Trophoblast cell (in vitro differentiated cells and primary cell): ENCODE data around the gene AJM1.

Experiments used
- DNase-seq, 2 donors: peaks; one replicate each; pipeline ENCODE4 v3.0.0-alpha.2; 2016
- H2AFZ ChIP-seq: 2 replicates; pipeline ENCODE4 v1.6.1; 2013; ENCODE audit warnings: low read length, moderate library complexity, mild to moderate bottlenecking; ENCODE audit not compliant: insufficient read depth, poor library complexity
- H2AK5ac ChIP-seq: 2 replicates; pipeline ENCODE4 v1.6.1; 2013; ENCODE audit warnings: mild to moderate bottlenecking, low read length
- H2BK120ac ChIP-seq: 2 replicates; pipeline ENCODE4 v1.6.1; 2013; ENCODE audit warnings: low read length, mild to moderate bottlenecking, moderate library complexity; ENCODE audit not compliant: insufficient read depth, poor library complexity
- H2BK12ac ChIP-seq: 2 replicates; pipeline ENCODE4 v1.6.1; 2013; ENCODE audit warnings: mild to moderate bottlenecking, low read length, moderate library complexity
- H2BK5ac ChIP-seq: 2 replicates; pipeline ENCODE4 v1.6.1; 2013; ENCODE audit warnings: low read length, low read depth, moderate library complexity, mild to moderate bottlenecking; ENCODE audit not compliant: poor library complexity
- H3K14ac ChIP-seq: 2 replicates; pipeline ENCODE4 v1.6.1; 2013; ENCODE audit warnings: mild to moderate bottlenecking, low read length
- H3K18ac ChIP-seq: 2 replicates; pipeline ENCODE4 v1.6.1; 2013; ENCODE audit warnings: mild to moderate bottlenecking, low read length
- H3K23ac ChIP-seq: 2 replicates; pipeline ENCODE4 v1.6.1; 2013; ENCODE audit warnings: low read length
- H3K27ac ChIP-seq: 2 replicates; pipeline ENCODE4 v1.5.1; 2013; ENCODE audit warnings: low read depth, mild to moderate bottlenecking, inconsistent platforms, low read length, moderate library complexity
- H3K27me3 ChIP-seq: 2 replicates; pipeline ENCODE4 v1.6.1; 2013; ENCODE audit warnings: inconsistent platforms, mild to moderate bottlenecking, low read length, moderate library complexity; ENCODE audit not compliant: insufficient read depth
- H3K36me3 ChIP-seq, 2 experiments: 1 replicate in 1 of 2; 2 replicates in 1 of 2; pipeline ENCODE4 v1.6.1; 2013; ENCODE audit warnings: low read length in 2 of 2, mild to moderate bottlenecking in 2 of 2, moderate library complexity in 1 of 2; ENCODE audit not compliant: insufficient read depth in 2 of 2, control insufficient read depth in 1 of 2
- H3K4ac ChIP-seq: 2 replicates; pipeline ENCODE4 v1.6.1; 2013; ENCODE audit warnings: low read depth, mild to moderate bottlenecking, low read length, moderate library complexity
- H3K4me1 ChIP-seq, 2 experiments: 1 replicate in 1 of 2; 2 replicates in 1 of 2; pipeline ENCODE4 v1.6.1; 2013; ENCODE audit warnings: low read length in 2 of 2, mild to moderate bottlenecking in 2 of 2, moderate library complexity in 1 of 2; ENCODE audit not compliant: insufficient read depth in 2 of 2, control insufficient read depth in 1 of 2
- H3K4me2 ChIP-seq: 2 replicates; pipeline ENCODE4 v1.6.1; 2013; ENCODE audit warnings: inconsistent platforms, mild to moderate bottlenecking, low read length, moderate library complexity
- H3K4me3 ChIP-seq: 2 replicates; pipeline ENCODE4 v1.5.1; 2013; ENCODE audit warnings: mild to moderate bottlenecking, low read depth, low read length, inconsistent platforms
- H3K79me1 ChIP-seq: one replicate; pipeline ENCODE4 v1.6.1; 2013; ENCODE audit warnings: low read length
- H3K79me2 ChIP-seq: 2 replicates; pipeline ENCODE4 v1.6.1; 2013; ENCODE audit warnings: low read length, mild to moderate bottlenecking; ENCODE audit not compliant: control insufficient read depth, insufficient read depth, poor library complexity
- H3K9ac ChIP-seq: 2 replicates; pipeline ENCODE4 v1.6.1; 2013; ENCODE audit warnings: mild to moderate bottlenecking, low read length
- H3K9me3 ChIP-seq: 2 replicates; pipeline ENCODE4 v1.6.1; 2013; ENCODE audit warnings: low read depth, mild to moderate bottlenecking, control low read depth, inconsistent platforms, low read length; ENCODE audit not compliant: insufficient read depth
- H4K12ac ChIP-seq: 2 replicates; pipeline ENCODE4 v1.6.1; 2013; ENCODE audit warnings: low read depth, mild to moderate bottlenecking, low read length, moderate library complexity
- H4K8ac ChIP-seq: 2 replicates; pipeline ENCODE4 v1.6.1; 2013; ENCODE audit warnings: low read depth, mild to moderate bottlenecking, low read length, moderate library complexity
- H4K91ac ChIP-seq: one replicate; pipeline ENCODE4 v1.6.1; 2013; ENCODE audit warnings: low read depth, mild to moderate bottlenecking, low read length, moderate library complexity
- WGBS: extraction: QIAGEN DNeasy Blood & Tissue Kit; methylation state at CpG from one replicate; pipeline ENCODE4 v1.1.7; 2013; ENCODE audit warnings: missing lambda C conversion rate; ENCODE audit not compliant: insufficient read length, insufficient coverage; ENCODE audit errors: extremely low coverage; 5-methylcytosine and 5-hydroxymethylcytosine counted together

The AJM1 gene

GRCh38 chr9:136855461-136856078, 13.3 kb downstream of the AJM1 start:
- Histone ChIP-seq H3K79me2 (no peaks in the 10 kb centered on the region), H2BK12ac (no peak overlapping the region), H3K36me3 (peaks cover 32 to 34% of the 10 kb centered on the region in 2 experiments), H4K12ac (no peak overlapping the region), H3K9ac (no peak overlapping the region), H3K27me3 (no peaks in the 10 kb centered on the region), H3K4me3 (no peak overlapping the region), H3K14ac (no peak overlapping the region), H2AK5ac (no peak overlapping the region), H3K18ac (no peak overlapping the region), H2AFZ (no peak overlapping the region), H3K4me2 (no peak overlapping the region), H3K4ac (no peak overlapping the region), H3K23ac (no peak overlapping the region), H3K9me3 (peaks cover 5% of the 10 kb centered on the region), H3K27ac (no peak overlapping the region), H3K79me1 (no peaks in the 10 kb centered on the region), H2BK120ac (no peak overlapping the region), H3K4me1 (peaks cover 5 to 8% of the 10 kb centered on the region in 2 experiments), H4K91ac (no peak overlapping the region), H2BK5ac (no peak overlapping the region), H4K8ac (no peak overlapping the region)
- no CpG with 5 or more reads among the region's 26 CpGs for WGBS
- no peak for DNase-seq

GRCh38 chr9:136856079-136856476, 13.8 kb downstream of the AJM1 start:
- H3K79me1 ChIP-seq = no peaks in the 10 kb centered on the region
- H3K9me3 ChIP-seq = peaks cover 5% of the 10 kb centered on the region
- no peak overlapping the region for H3K14ac ChIP-seq
- no peak overlapping the region for H3K18ac ChIP-seq
- no peak overlapping the region for H2AK5ac ChIP-seq
- H3K27ac ChIP-seq = no peak overlapping the region
- peaks cover 3 to 8% of the 10 kb centered on the region in 2 experiments for H3K4me1 ChIP-seq
- no peak overlapping the region for H3K23ac ChIP-seq
- H3K4me3 ChIP-seq = no peak overlapping the region
- H2BK120ac ChIP-seq = no peak overlapping the region
- H3K36me3 ChIP-seq = peaks cover 32 to 34% of the 10 kb centered on the region in 2 experiments
- H3K9ac ChIP-seq = no peak overlapping the region
- H4K91ac ChIP-seq = no peak overlapping the region
- H3K4ac ChIP-seq = no peak overlapping the region
- no peak overlapping the region for H2AFZ ChIP-seq
- H3K79me2 ChIP-seq = no peaks in the 10 kb centered on the region
- H2BK5ac ChIP-seq = no peak overlapping the region
- H3K4me2 ChIP-seq = no peak overlapping the region
- no peak for DNase-seq
- no peak overlapping the region for H2BK12ac ChIP-seq
- no peak overlapping the region for H4K12ac ChIP-seq
- H4K8ac ChIP-seq = no peak overlapping the region
- no peaks in the 10 kb centered on the region for H3K27me3 ChIP-seq
- no CpG with 5 or more reads among the region's 15 CpGs for WGBS

GRCh38 chr9:136856541-136857141, 14.4 kb downstream of the AJM1 start:
- Histone ChIP-seq H4K12ac (no peak overlapping the region), H3K27me3 (no peaks in the 10 kb centered on the region), H4K8ac (no peak overlapping the region), H2BK12ac (no peak overlapping the region), H3K79me2 (no peaks in the 10 kb centered on the region), H3K4me3 (no peak overlapping the region), H3K14ac (no peak overlapping the region), H3K9me3 (peaks cover 3% of the 10 kb centered on the region), H2BK5ac (no peak overlapping the region), H3K23ac (no peak overlapping the region), H3K18ac (no peak overlapping the region), H2AK5ac (no peak overlapping the region), H3K4ac (no peak overlapping the region), H3K27ac (no peak overlapping the region), H2AFZ (no peak overlapping the region), H3K4me2 (no peak overlapping the region), H4K91ac (no peak overlapping the region), H3K36me3 (peaks cover 32 to 34% of the 10 kb centered on the region in 2 experiments), H3K9ac (no peak overlapping the region), H2BK120ac (no peak overlapping the region), H3K4me1 (peaks cover 3 to 8% of the 10 kb centered on the region in 2 experiments), H3K79me1 (no peaks in the 10 kb centered on the region)
- DNase-seq = no peak
- WGBS = no CpG with 5 or more reads among the region's 14 CpGs

- Histone ChIP-seq H3K23ac (no peak overlapping the region), H2BK12ac (no peak overlapping the region), H3K14ac (no peak overlapping the region), H2AFZ (no peak overlapping the region), H3K4ac (no peak overlapping the region), H4K91ac (no peak overlapping the region), H2BK120ac (no peak overlapping the region), H3K4me1 (peaks cover 3 to 8% of the 10 kb centered on the region in 2 experiments), H3K9me3 (peaks cover 3% of the 10 kb centered on the region), H3K18ac (no peak overlapping the region), H3K9ac (no peak overlapping the region), H3K79me2 (no peaks in the 10 kb centered on the region), H2BK5ac (no peak overlapping the region), H2AK5ac (no peak overlapping the region), H3K36me3 (peaks cover 37% of the 10 kb centered on the region in 2 experiments), H3K27ac (no peak overlapping the region), H3K4me2 (no peak overlapping the region), H4K12ac (no peak overlapping the region), H3K27me3 (no peaks in the 10 kb centered on the region), H3K4me3 (no peak overlapping the region), H3K79me1 (no peaks in the 10 kb centered on the region), H4K8ac (no peak overlapping the region)
- DNase-seq = no peak
- WGBS = no CpG with 5 or more reads among the region's 19 CpGs
Observed at GRCh38 chr9:136857166-136857565, 14.9 kb downstream of the AJM1 start.
